Stimulated activated CD4-positive, alpha-beta T cell treated with anti-CD3 and anti-CD28 coated beads, Interleukin-15, amount 100 ng/mL, for 48 hours (primary cell): Measurements from ENCODE around the gene WBP4.
"Not testable (repeated sequence)": the region's sequence is repeated elsewhere in the genome, so short reads cannot be mapped to it uniquely, and the experiment has no call there.

Source experiments
- DNase-seq, 2 donors: peaks; one replicate each; pipeline ENCODE4 v3.0.0-alpha.2; 2020; ENCODE audit warnings: low read depth in 2 of 2

WBP4 gene

GRCh38 chr13:41079725-41080124 is 18.4 kb downstream of the WBP4 start:
- no peak for DNase-seq

DNA sequence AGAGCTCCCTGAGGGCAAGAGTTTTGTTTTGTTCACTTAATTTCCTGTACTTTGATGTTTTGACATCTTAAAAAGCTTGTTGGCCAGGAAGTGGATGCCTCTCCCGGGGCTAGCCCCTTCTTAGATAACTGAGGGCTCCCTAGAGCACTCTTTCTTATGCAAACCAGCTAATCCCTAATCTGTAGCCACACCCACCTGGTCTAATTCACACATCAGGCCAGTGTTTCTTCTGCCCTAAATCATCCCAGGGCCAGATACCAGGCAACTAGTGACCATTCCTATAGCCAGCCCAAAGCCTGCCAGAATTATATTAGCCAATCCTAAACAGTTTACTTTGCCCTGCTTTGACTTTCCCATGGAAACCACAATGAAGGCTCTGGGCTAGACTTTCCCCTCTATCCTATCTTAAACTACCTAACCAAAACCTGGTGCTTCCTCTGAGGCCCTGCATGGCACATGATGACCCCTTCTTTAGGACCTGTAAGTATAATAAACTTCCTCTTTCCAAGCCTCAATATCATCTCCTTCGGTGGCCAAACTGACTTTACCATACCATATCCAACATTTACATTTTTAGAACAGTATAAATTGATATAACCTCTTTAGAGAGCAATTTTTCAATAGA is 24.8 kb downstream of the WBP4 start:
- DNase-seq: no peak

DNA sequence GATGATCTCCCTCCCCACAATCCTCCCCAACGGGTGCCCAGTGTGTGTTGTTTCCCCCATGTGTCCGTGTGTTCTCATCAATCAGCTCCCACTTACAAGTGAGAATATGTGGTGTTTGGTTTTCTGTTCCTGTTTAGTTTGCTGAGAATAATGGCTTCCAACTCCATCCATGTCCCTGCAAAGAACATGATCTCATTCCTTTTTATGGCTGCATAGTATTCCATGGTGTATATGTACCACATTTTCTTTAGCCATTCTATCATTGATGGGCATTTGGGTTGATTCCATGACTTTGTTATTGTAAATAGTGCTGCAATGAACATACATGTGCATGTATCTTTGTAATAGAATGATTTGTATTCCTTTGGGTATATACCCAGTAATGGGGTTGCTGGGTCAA is 34.4 kb downstream of the WBP4 start:
- not testable (repeated sequence) for DNase-seq

GRCh38 chr13:41098761-41099160 is 37.5 kb downstream of the WBP4 start:
- DNase-seq: no peak

DNA sequence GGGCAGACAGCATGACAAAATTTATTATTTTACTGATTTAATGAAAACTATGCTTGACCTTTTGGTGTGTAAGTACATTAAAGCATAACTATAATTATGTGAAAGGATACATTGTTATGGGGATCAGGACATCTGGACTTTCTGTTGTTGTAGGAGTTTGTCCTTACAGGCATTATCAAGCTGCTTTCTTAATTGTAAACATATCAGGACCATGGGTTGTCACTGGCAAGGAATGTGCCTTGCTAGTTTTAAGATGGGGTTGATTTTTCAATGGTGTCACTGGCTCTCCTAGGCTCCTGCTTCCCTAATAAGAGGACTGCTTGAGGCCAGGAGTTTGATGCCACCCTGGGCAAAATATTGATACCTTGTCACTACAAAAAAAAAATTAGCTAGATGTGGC is 38.7 kb downstream of the WBP4 start:
- DNase-seq: no peak

DNA sequence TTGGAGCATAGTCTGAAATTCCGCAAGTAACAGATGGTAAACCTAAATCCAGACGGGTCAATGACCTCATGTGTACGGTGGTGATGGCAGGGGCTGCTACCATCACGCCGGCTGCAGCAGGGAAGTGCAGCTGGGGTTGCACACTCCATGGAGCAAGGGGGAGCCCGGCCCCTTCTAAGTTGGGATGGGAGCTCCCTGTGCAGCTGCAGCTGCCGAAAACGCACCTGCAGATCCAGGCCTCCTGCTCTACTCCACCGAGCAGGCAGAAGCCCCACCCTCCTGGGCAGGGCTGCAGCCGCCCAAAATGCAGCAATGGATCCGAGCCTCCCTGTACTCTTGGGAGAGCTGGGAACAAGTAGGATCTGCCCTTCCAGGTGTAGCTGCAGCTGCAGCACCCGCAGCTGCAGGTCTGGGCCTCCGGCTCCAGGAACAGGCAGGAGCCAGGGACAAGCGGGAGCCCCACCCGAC is 45.8 kb downstream of the WBP4 start:
- no peak for DNase-seq

DNA sequence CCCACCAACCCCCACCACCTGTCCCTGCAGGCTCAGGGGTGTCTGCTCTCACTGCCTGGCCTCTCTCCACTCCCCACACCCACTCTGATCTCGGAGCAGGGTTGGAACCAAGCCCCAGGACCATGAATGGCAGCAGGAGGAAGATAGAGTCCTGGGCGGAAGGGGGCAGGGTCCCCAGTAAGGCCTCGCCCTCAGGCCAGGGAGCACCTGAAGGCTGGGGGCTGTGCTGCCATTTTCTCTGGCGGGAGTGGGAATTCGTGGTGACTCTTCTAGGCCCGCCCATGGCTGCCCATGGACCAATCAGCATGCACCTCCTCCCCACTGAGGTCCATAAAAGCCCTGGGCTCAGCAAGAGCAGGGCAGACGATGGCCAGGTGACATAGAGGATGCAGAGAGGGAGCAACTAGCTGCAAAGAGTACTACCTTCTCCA is 46.3 kb downstream of the WBP4 start:
- no peak for DNase-seq

- no peak for DNase-seq
Observed at GRCh38 chr13:41111454-41111853, 50.1 kb downstream of the WBP4 start.

- no peak for DNase-seq
Observed at GRCh38 chr13:41117869-41118268, 56.6 kb downstream of the WBP4 start.

GRCh38 chr13:41122838-41123237 is 61.5 kb downstream of the WBP4 start:
- no peak for DNase-seq

GRCh38 chr13:41127701-41128100 is 66.4 kb downstream of the WBP4 start:
- no peak for DNase-seq

GRCh38 chr13:41130356-41130755 is 69.0 kb downstream of the WBP4 start:
- no peak for DNase-seq

GRCh38 chr13:41131189-41131588 is 69.9 kb downstream of the WBP4 start:
- not testable (repeated sequence) for DNase-seq

- DNase-seq: peak in 1 of 2 donors; percentile 7
Observed at GRCh38 chr13:41131660-41132511, 70.6 kb downstream of the WBP4 start.

GRCh38 chr13:41132512-41133152 is 71.3 kb downstream of the WBP4 start, which contains the start of gene KBTBD6:
Gene KBTBD6, minus strand, starts transcription at chr13:41132802. Its CDS starts 291 bp downstream, at chr13:41132511.
- peak; percentile 94 to 96 for DNase-seq
